Measurements from ENCODE around the gene DCDC2.

Gene DCDC2

GRCh38 chr6:24122139-24122538, 235.7 kb downstream of the DCDC2 start:
- no peak for DNase-seq (ENCODE audit: low read depth)
- TF ChIP-seq, protein P1, sequence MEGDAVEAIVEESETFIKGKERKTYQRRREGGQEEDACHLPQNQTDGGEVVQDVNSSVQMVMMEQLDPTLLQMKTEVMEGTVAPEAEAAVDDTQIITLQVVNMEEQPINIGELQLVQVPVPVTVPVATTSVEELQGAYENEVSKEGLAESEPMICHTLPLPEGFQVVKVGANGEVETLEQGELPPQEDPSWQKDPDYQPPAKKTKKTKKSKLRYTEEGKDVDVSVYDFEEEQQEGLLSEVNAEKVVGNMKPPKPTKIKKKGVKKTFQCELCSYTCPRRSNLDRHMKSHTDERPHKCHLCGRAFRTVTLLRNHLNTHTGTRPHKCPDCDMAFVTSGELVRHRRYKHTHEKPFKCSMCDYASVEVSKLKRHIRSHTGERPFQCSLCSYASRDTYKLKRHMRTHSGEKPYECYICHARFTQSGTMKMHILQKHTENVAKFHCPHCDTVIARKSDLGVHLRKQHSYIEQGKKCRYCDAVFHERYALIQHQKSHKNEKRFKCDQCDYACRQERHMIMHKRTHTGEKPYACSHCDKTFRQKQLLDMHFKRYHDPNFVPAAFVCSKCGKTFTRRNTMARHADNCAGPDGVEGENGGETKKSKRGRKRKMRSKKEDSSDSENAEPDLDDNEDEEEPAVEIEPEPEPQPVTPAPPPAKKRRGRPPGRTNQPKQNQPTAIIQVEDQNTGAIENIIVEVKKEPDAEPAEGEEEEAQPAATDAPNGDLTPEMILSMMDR (conservative IDR thresholded peaks at IDR 0.05; ENCODE audit: control insufficient read depth, insufficient read depth, low read depth, low read length): no peak
- H3K4me3 ChIP-seq (ENCODE audit: control insufficient read depth, low read depth, low read length): no peak overlapping the region
